DMS53 treated with DMSO at 0.1 percent for 48 hours (cell line): Measurements from ENCODE around the gene EPHA6.
A peak's percentile ranks its signal among the peaks of the same experiment; 100 is the strongest.

Experiments
- DNase-seq: peaks from one replicate; lab custom pipeline; 2025; ENCODE audit not compliant: unreplicated experiment; lab: John Stamatoyannopoulos, UW

The EPHA6 gene

GRCh38 chr3:97138914-97139541 is 324.6 kb downstream of the EPHA6 start:
- DNase-seq: peak; percentile 17

DNA sequence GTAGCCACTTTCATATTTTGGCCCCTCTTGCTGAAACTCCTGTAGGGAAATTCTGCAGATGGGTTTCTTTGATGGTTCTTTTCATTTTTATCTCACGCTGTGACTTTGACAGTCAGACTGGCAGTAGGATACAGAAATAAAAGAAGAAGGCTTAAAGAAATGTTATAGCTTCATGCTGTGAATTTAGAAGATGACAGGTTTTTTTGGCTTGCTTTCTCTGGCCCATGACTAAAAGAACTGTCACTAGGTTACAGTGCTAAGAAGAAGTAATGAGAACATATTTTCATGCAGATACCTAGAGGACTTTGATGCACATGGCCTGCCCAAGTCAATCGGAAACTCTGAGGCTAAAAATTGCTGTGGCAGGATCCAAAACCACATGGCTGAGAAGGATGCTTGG is 334.5 kb downstream of the EPHA6 start:
- no peak for DNase-seq

DNA sequence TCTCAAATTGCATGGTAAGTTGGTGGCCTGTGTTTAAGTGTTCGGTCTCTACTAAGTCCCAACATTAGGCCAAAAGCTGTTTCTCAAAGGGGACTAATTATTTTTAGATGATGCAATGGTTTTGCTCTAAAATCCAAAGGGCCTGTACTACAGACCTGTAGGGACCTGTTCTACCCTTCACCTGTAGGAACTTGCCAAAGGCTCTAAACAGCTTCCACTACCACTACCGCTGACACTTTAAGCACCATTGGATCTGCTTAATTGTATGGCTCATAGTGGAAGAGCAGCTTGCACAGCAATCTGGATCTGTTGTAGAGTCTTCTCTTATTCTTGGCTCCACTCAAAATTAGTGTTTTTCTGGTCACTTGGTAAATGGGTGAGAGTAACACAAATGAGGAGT is 346.8 kb downstream of the EPHA6 start:
- DNase-seq: no peak

DNA sequence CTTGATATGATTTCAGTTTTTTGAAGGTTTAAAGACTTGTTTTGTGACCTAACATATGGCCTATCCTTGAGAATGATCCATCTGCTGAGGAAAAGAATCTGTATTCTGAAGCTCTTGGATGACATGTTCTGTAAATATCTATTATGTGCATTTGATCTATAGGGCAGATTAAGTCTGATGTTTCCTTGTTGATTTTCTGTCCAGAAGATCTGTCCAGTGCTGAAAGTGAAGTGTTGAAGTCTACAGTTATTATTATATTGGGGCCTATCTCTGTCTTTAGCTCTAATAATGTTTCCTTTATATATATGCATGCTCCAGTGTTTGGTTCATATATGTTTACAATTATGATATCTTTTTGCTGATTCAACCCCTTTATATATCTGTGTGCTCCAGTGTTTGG is 362.8 kb downstream of the EPHA6 start:
- DNase-seq: no peak

DNA sequence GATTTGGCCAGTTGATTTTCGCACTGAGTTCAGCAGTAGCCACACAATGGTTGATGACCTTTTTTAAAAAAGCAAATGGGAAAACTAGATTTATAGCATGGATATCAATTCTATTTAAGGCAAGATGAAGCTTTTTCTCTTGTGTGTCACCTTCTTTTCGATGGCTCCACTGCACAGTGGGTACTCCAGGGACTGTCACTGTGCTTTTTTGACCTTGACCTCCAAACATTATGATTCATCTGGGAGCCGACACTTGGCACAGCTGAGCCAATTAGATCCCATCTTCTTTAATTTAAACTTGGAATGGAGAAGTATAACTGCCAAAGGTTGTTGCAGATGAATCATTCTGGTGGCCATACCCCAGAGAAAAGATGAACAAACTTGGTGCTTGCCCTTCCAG is 367.3 kb downstream of the EPHA6 start:
- DNase-seq: no peak

DNA sequence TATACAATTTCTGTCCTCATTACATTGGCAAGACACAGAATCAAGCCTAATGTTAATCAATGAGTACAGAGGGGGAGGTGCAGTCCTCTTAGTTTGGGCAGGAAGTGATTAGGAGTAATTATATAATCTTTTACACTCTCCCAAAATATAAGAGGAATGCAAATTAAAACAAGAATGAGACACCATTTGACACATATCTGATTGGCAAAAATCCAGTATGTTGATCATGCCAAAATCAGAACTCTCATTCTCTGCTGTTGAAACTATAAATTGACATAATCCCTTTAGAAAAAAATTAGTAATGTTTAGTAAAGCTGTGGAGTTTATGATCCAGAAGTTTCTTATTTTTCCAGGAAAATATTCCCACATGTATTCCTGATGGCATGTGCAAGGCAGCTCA is 373.4 kb downstream of the EPHA6 start:
- DNase-seq: no peak

GRCh38 chr3:97189835-97190234 is 375.4 kb downstream of the EPHA6 start:
- DNase-seq: no peak

DNA sequence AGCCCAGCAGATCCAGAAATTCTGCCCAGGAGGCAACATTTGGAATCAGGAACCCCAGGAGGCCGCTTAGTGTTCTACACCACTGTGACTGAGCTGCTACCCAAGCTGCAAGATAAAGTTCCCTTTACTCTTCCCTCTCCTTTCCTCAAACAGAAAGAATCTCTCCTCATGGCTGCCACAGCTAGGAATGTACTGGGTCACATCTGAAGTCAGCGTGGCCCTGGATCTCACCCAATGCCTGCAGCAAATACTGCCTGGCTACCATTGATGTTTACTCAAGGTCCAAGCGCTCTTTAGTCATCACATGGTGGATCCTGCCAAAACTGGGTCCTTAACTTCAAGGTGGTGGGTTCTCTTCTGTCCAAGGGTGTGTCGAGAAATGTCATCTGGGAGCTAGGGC is 382.7 kb downstream of the EPHA6 start:
- DNase-seq: no peak

DNA sequence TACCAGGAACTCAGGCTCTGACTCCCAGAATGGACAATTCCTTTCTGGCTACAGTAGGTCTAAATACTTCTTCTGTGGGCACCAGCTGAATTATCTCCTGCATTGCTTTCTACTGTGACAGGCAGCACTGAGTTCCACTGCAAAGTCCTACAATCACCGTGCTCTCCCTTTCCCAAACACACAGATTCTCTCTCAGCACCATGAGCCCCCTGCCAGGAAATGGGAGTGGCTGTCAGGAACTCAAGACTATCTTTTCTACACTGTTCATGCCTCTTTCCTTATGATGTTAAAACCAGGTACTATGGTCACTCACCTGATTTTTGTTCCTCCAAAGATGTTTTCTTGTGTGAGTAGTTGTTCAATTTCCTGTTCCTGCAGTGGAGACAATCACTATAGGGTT is 383.4 kb downstream of the EPHA6 start:
- DNase-seq: no peak

GRCh38 chr3:97200387-97200786 is 386.0 kb downstream of the EPHA6 start:
- no peak for DNase-seq

- DNase-seq: no peak
Measured at GRCh38 chr3:97201814-97202213, 387.4 kb downstream of the EPHA6 start.

DNA sequence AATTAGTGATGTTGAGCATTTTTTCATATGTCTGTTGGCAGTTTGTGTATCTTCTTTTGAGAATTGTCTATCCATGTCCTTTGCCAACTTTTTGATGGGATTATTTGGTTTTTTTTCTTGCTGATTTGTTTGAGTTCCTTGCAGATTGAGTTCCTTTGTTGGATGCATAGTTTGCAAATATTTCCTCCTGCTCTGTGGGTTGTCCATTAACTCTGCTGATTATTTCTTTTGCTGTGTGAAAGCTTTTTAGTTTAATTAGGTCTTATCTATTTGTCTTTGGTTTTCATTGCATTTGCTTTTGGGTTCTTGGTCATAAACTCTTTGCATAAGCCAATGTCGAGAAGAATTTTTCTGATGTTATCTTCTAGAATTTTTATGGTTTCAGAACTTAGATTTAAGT is 414.6 kb downstream of the EPHA6 start:
- DNase-seq: no peak

- DNase-seq: no peak
Measured at GRCh38 chr3:97230486-97230885, 416.1 kb downstream of the EPHA6 start.

- DNase-seq: peak; percentile 0
Measured at GRCh38 chr3:97232393-97233034, 418.1 kb downstream of the EPHA6 start.

DNA sequence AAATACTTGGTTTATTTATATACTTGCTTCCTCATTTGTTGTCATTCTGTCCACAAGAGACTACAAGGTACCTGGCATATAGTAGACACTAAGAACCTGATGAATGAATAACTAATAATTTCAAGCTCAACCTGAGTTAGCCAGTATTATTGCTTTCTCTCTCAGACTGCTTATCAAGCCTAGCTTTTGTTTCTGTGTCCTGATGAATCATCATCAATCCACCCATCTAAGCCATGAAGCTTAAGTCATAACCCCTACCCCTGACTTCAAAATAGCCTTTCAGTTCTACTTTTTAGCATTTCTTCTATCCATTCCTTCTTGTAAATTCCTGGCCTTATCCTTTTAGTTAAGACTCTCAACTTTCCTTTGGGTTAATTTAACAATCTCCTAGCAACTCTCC is 420.8 kb downstream of the EPHA6 start:
- DNase-seq: peak; percentile 2

DNA sequence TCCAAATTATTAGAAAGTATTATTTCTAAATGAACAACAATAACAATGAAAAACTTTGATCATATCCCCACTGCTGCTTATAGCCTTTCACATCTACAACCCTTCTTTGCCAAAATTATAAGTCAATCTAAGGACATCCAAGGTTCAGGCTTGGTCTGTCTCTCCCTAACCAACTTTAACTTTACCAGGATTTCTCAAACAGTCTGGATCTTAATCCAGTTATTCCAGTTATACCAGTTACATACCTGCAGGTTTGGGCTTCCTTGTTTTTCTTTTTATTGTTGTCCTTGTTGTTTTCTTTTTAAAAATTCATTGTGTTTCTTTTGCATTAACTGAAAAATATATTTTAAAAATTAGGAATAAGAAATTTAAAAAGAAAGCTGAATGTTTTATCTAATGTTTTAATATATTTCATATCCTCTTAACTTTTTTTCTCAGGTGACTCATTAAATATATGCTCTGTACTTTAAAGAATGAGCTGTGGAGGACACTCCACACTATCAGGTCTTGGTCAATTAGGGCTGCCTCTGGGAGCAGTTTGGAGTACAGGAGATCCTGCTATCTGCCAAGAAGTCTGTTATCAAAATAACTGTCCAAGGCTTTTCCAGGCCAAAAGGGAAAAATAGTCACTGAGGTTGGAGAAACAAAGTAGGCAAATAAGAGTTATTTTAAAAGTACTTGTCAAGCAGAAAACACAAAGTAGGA is 421.4 kb downstream of the EPHA6 start:
- peak; percentile 12 for DNase-seq

DNA sequence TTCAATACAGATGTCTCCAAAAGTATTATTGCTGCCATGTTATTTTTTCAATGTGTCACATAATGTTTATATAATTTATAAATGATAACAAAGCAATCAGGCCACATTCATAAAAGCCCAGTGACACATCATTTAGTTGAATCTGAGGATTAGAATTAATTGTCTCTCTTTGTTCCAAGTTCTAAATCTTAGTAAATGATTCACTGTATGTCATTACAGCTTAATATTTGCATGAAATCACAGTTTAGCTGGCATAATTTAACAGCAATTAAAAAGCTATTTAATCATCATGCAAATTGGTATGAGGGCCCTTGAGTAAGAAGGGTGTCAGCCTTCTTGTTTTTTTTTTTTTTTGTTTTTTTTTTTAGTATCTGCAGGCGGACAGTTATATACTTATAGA is 427.0 kb downstream of the EPHA6 start:
- no peak for DNase-seq

DNA sequence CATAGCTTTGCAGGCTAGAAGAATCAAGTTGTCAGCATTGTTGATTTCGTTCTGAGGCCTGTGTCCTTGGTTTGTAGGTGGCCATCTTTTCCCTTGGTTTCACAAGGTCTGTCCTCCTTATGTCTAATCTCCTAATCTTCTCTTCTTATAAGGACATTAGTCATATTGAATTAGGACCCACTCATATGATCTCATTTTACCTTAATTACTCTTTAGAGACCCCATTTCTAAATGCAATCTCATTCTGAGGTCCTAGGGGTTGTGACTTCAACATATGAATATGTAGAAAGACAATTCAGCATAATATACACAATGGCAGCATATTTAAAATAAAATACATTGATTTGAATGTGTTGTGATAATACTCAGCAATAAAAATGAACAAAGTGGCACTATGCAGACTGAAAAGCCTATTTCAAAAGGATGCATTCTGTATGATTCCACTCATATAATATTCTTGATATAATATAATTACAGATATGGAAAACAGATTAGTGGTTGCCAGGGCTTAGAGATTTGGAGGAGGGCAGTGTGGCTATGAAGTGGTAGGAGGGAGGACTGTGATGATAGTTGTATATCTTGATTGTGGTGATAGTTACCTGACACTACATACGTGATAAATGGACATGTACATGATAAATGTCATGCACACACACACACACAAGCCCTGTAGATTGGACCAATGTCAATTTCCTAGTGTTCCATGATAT is 431.0 kb downstream of the EPHA6 start:
- no peak for DNase-seq

DNA sequence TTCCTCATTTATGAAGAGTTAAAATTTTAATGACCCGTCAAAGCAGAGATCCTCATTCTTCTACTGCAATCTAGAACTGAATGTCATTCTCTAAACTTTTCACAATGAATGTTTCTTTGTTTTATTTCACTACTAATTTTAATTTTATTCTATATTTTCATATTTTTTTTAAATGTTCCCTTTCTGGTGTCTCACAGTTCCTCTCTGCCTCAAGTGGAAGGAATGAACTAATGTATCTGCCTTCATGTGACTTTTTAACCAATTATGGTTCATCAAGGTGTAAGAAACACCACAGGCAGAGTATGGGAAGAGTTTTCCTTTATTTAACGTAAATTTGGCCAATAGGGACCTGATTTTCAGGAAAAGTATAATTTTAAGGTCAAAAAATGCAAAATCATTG is 441.7 kb downstream of the EPHA6 start:
- no peak for DNase-seq

DNA sequence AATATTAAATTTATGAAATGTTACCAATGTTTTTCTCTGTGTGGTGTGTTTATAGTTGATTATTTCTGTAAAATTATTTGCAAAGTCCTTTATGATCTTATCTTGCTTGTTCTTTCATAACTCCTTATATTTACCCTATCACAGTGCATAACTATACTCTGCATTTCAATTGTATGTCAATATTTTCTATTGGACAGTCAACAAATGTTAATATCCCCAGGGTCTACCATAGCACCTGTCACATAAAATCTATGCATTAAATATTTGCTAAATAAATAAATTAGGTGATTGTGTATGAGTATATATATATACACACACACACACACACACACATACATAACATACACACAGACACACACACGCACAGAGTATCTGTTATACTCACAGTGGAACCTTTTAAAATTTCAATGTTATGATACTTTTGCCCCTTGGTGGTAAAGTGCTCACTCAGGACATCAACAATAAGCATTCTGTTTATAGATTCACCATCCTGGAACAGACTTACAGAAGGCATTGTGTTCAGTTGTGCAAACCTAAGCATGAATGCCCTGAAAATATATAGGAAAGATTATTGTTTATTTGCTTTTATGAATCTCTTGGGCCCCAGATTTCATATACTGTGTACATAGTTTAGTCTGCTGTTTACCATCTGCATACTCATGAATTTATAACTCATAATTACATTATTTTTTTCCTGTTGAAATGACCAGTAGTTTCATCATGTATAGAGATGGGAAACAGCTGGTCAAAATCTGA is 443.7 kb downstream of the EPHA6 start:
- peak; percentile 26 for DNase-seq

- DNase-seq: no peak
Measured at GRCh38 chr3:97259263-97259662, 444.9 kb downstream of the EPHA6 start.
